DMS 273 treated with DMSO at 0.1 percent for 48 hours (cell line): ENCODE measurements around the gene DPP3.
A peak's percentile ranks its signal among the peaks of the same experiment; 100 is the strongest.

Source experiments
- DNase-seq: peaks from one replicate; lab custom pipeline; 2025; lab: John Stamatoyannopoulos, UW

The DPP3 gene

GRCh38 chr11:66465373-66466224 is 14.6 kb upstream of the DPP3 start:
- DNase-seq: no peak

DNA sequence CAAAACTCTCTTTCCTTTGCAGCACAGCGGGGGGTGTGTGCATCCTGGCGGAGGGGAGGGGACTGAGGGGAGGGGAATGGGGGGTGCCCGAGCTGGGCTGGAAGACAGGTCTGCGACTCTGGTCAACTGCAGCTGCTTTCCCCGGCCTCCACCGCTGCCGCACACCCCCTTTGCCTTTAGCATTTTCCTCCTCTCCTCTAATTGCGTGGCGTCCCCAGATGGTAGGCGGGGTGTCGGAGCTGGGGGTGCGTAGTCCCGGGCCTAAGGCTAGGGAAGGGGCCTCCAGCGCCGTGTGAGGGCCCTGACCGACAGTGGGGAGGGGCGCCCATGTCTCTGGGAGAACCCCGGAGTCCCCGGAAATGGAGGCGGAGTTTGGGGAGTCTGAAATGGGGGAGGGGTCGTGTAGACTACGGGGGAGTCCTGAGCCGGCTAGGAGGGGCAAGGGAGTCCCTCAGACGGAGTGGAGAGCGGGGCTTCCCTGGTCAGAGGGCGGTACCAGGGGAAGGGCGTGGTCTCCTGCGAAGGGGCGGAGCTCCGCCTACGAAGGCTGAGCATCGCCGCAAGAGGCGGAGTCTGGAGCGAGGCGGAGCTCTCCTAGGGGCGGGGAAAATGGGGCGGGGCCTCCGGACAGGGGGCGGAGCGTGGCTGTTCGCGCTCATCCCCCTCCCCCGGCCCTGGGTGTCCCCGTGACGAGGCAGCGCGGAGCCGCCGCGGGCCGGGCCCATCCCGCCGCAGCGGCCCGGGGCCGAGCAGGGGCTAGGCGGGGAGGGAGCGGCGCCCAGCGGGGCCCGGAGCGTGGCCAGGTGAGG is 13.8 kb upstream of the DPP3 start, which contains the start of gene PELI3:
Gene PELI3, plus strand, starts transcription at position 681 of the 809 bp plus-strand sequence. CDS start 1,224 bp downstream, outside the sequence.
- DNase-seq: peak; percentile 30

DNA sequence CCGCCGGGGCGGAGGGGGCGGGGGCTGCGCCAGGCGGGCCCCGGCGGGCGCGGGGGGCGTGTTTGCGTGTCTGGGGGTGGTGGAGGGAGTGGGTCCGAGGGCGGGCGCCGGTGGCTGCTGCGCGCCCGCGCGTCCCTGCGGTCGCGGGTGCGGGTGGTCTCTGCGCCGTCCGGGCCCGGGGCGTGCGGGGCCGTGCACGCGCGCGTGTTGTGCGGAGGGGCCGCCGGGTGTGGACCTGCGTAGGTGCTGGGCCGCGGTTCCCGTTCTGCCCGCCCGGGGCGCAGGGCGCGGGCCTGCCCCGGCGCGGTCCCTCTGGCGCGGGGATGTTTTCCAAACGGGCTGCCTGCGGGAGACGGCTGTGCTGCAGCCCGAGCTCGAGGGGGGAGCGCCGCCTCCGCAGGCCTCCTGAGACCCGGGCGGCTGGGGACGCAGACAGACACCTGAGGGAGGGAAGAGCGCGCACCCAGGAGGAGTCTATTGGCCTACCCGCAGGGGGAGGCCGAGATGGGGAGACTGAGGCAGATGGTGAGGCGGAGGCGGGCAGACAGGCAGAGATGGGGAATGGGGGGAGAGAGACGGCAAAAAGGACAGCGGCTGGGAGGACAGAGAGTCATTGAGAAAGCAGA is 13.1 kb upstream of the DPP3 start:
- no peak for DNase-seq

- no peak for DNase-seq
These were observed 12.5 kb upstream of the DPP3 start for GRCh38 chr11:66467756-66468155.

- no peak for DNase-seq
These were observed 11.5 kb upstream of the DPP3 start for GRCh38 chr11:66468691-66469090.

DNA sequence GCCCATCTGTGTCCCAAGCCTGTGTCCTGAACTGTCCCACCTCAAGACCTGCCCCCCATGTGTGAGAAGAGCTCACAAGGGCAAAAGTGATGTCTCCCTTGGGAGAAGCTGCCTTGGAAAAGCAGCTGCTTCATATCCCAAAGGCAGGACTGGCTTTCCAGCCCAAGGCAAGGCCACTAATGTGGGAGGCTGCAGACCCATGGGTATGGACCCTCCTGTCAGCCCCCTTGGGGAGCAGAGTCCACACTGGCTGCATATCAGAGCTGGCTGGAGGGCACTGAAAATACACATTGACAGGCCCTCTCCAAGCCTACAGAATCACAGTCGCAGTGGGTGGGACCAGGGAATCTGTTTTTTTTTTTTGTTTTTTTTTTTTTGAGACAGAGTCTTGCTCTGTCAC is 10.8 kb upstream of the DPP3 start:
- no peak for DNase-seq

GRCh38 chr11:66470015-66470414 is 10.2 kb upstream of the DPP3 start:
- DNase-seq: no peak

DNA sequence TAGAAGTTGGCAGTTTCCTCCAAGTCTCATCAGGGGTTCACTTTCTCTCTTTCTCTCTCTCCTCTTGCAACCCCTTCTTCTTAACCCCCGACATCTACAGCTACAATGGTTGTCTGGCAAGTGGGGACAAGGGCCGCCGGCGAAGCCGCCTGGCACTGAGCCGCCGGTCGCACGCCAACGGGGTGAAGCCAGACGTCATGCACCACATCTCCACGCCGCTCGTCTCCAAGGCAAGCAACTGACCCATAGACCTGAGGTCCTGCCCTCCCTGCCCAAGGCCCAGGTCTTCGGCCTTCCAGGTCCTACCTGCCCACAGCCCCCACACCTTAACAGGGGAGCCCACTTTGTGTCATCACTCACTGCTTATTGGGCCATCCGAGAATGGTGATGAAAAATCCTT is 9.1 kb upstream of the DPP3 start:
- DNase-seq: no peak

- no peak for DNase-seq
These were observed 8.2 kb upstream of the DPP3 start for GRCh38 chr11:66472054-66472453.

DNA sequence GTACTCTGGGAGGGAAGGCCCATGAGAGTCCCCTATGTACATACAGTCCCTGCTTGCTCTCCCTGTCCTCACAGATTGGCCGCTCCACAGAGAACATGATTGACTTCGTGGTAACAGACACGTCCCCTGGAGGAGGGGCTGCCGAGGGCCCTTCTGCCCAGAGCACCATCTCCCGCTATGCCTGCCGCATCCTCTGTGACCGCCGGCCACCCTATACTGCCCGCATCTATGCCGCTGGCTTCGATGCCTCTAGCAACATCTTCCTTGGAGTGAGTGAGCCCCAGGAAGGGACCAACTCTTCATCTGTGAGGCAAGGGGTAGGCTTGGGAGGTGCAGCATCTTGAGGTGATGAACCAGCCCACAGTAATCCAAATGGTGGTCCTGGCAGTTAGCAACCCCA is 7.1 kb upstream of the DPP3 start:
- no peak for DNase-seq

- no peak for DNase-seq
These were observed 6.4 kb upstream of the DPP3 start for GRCh38 chr11:66473608-66474515.

DNA sequence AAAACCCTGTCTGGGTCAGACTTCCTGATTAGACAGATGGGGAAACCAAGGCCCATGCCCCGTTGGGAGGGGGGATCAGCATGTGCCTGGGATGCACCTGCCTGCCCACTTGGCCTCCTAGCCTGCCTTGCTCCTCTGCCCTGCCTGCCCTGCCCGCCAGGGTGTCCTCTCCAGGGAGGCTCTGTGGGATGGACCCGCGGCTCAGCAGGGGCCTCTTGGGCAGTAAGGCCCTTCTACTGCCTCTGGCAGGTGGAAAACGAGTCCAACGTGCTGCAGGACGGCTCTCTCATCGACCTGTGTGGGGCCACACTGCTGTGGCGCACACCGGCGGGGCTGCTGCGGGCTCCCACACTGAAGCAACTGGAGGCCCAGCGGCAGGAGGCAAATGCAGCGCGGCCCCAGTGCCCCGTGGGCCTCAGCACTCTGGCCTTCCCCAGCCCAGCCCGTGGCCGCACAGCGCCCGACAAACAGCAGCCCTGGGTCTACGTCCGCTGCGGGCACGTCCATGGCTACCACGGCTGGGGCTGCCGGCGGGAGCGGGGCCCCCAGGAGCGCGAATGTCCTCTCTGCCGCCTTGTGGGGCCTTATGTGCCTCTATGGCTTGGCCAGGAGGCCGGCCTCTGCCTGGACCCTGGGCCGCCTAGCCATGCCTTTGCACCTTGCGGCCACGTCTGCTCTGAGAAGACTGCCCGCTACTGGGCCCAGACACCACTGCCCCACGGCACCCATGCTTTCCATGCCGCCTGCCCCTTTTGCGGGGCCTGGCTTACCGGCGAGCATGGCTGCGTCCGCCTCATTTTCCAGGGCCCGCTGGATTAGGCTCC is 4.7 kb upstream of the DPP3 start:
- no peak for DNase-seq

- DNase-seq: no peak
These were observed 3.9 kb upstream of the DPP3 start for GRCh38 chr11:66476173-66476840.

GRCh38 chr11:66476841-66477251 is 3.4 kb upstream of the DPP3 start:
- DNase-seq: no peak

- DNase-seq: no peak
These were observed 2.7 kb upstream of the DPP3 start for GRCh38 chr11:66477263-66478201.

GRCh38 chr11:66478729-66479393 is 1.4 kb upstream of the DPP3 start:
- no peak for DNase-seq

DNA sequence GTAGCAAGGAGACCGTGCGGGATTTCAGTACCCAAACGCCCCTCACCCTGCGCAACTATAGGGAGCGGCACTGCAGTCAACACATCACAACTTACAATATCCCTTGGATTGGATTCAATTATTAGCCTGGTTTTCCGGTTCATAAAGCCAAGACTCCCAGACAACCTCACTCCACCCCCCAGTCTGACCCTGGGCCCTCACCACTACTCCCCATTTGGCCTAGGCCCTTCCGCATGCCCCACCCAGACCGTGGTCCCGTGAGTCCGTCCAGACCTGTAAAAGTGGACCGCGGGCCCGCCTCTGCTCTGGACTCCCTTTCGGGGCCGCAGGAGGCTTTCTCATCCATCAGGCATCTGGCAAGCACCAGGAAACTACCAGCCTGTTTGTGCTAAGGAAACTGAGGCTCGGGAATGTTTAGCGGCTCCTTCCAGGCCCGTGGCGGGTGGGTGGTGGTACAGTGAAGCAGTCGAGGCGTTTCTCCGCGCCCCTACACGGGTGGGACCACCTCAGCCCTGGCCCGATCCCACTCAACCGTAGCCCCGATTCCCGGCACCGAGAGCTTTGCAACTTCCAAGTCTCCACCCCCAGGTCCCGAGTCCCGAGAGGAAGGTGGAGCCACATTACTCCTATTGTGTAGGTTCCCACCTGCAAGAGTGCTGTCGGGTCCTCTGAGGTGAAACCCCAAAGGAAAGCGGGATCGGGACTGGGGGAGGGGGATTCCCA is 679 bp upstream of the DPP3 start:
- DNase-seq: no peak
